Activated T-cell treated with anti-CD3 and anti-CD28 coated beads, Interleukin-2, amount 50 U/mL, for 24 hours (primary cell): Measurements from ENCODE around the gene STK4.
A peak's percentile ranks its signal among the peaks of the same experiment; 100 is the strongest.
"Not testable (repeated sequence)": the region's sequence is repeated elsewhere in the genome, so short reads cannot be mapped to it uniquely, and the experiment has no call there.

Experiments
- DNase-seq: peaks from one replicate; pipeline ENCODE4 v3.0.0-alpha.2; 2020
- H3K27ac Mint-ChIP-seq: 2 replicates; pipeline ENCODE4 v1.8.0; 2020; ENCODE audit warnings: mild to moderate bottlenecking, mixed read lengths
- H3K27me3 Mint-ChIP-seq: 2 replicates; pipeline ENCODE4 v1.8.0; 2020; ENCODE audit warnings: mixed read lengths
- H3K36me3 Mint-ChIP-seq: 2 replicates; pipeline ENCODE4 v1.8.0; 2020; ENCODE audit warnings: low read depth, mixed read lengths
- H3K4me1 Mint-ChIP-seq: 2 replicates; pipeline ENCODE4 v1.8.0; 2020; ENCODE audit warnings: low read depth, mixed read lengths
- H3K4me3 Mint-ChIP-seq: 2 replicates; pipeline ENCODE4 v1.8.0; 2020; ENCODE audit warnings: mild to moderate bottlenecking, moderate library complexity, mixed read lengths
- H3K9me3 Mint-ChIP-seq: 2 replicates; pipeline ENCODE4 v1.8.0; 2020; ENCODE audit warnings: mixed read lengths

STK4 gene

DNA sequence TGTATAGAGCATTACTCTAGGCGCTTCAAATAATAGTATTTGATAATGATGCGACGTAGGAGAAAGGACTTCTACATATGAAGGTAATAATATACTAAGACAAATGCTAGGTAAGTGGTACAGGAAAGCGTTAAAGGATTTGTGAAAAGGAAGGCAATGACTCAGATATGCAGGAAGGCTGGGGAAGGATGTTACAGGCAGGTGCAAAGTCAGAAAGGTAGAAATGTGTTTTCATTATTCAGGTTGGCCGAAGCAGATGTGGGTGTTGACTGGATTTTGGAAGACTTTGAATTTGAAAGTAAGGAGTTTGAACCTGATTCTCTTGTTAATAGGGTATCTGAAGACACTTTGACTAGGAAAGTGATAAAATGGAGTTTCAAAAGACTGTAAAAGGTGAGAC lies 51.0 kb downstream of the STK4 start:
- no peaks in the 10 kb centered on the region for H3K9me3 Mint-ChIP-seq
- H3K4me3 Mint-ChIP-seq, result no peak overlapping the region
- no peaks in the 10 kb centered on the region for H3K27me3 Mint-ChIP-seq
- peaks cover 85% of the 10 kb centered on the region for H3K36me3 Mint-ChIP-seq
- DNase-seq, result no peak
- peaks cover 70% of the 10 kb centered on the region for H3K4me1 Mint-ChIP-seq
- H3K27ac Mint-ChIP-seq, result peak overlapping the region; percentile 83

DNA sequence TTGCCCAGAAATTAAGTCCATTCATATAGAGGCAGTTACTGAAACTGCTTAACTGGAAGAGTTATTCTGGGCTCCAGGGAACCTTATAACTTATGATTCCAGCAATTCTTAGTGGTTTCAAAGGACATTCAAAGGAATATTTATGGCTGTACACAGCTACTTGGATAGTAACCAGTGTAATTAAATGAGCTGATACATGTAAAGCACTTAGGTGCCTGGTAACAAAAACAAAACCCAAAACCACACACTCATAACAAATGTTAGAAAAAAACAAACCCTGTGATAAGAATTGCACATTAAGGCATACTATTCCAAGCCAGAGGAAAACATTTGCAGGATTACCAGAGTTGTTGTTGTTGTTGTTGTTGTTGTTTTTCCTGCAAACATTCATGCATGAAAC lies 51.5 kb downstream of the STK4 start:
- H3K36me3 Mint-ChIP-seq, result peaks cover 89% of the 10 kb centered on the region
- DNase-seq, result no peak
- no peaks in the 10 kb centered on the region for H3K9me3 Mint-ChIP-seq
- H3K4me3 Mint-ChIP-seq, result no peak overlapping the region
- H3K4me1 Mint-ChIP-seq, result peaks cover 73% of the 10 kb centered on the region
- H3K27ac Mint-ChIP-seq, result peak overlapping the region; percentile 75
- H3K27me3 Mint-ChIP-seq, result no peaks in the 10 kb centered on the region

- Mint-ChIP-seq H3K27me3 (no peaks in the 10 kb centered on the region), H3K9me3 (no peaks in the 10 kb centered on the region), H3K4me1 (peaks cover 77% of the 10 kb centered on the region), H3K27ac (peak overlapping the region; percentile 63), H3K4me3 (no peak overlapping the region), H3K36me3 (peaks cover 90% of the 10 kb centered on the region)
- DNase-seq, result no peak
These were observed 52.9 kb downstream of the STK4 start for GRCh38 chr20:45019027-45019761.

DNA sequence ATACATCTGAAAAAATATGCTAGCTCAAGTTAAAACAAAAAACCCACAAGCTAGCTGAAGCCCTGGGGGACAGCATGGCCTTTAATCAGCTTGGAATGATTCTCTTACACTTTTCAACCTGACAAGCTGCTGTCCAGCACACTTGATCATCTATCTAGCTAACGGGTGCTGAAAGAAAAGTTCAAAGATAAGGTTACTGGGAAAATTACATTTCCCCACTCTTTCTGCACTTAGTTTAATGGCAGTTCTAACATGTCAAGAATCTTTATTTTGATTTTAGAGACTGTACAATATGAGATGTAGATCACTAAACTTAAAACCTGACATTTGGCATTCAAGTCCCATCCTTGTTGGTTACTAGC lies 53.4 kb downstream of the STK4 start:
- no peak overlapping the region for H3K4me3 Mint-ChIP-seq
- H3K9me3 Mint-ChIP-seq, result no peaks in the 10 kb centered on the region
- no peak for DNase-seq
- H3K27me3 Mint-ChIP-seq, result no peaks in the 10 kb centered on the region
- peaks cover 92% of the 10 kb centered on the region for H3K36me3 Mint-ChIP-seq
- H3K4me1 Mint-ChIP-seq, result peaks cover 78% of the 10 kb centered on the region
- H3K27ac Mint-ChIP-seq, result peak overlapping the region; percentile 63

DNA sequence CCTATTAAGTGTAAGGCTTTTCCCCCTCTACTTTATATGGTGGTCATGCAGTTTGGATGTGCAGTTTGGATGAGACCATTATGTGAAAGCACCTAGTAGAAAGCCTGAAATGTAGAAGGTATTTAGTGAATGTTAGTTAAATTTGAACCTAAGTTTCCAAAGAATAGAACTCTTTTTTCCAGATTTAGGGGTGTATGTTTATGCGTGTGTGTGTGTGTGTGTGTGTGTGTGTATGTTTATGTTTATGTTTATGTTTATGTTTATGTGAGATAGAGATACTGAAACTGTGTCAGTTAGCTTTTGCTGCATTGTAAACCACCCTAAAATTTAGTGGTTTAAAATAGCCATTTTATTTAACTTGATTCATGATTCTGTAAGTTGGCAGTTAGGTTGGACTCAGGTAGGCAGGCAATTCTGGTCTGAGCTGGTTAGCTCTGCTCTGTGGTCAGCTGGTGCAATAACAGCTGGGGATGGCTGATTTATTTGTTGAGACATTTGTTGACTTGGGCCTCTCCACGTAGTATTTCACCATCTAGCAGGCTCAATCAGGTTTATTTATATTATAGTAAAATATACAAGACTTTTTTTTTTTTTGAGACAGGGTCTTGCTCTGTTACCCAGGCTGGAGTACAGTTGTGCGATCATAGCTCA lies 54.0 kb downstream of the STK4 start:
- Mint-ChIP-seq H3K36me3 (peaks cover 92% of the 10 kb centered on the region), H3K9me3 (no peaks in the 10 kb centered on the region), H3K27me3 (no peaks in the 10 kb centered on the region), H3K4me1 (peaks cover 78% of the 10 kb centered on the region), H3K27ac (peak overlapping the region; percentile 6), H3K4me3 (no peak overlapping the region)
- no peak for DNase-seq

DNA sequence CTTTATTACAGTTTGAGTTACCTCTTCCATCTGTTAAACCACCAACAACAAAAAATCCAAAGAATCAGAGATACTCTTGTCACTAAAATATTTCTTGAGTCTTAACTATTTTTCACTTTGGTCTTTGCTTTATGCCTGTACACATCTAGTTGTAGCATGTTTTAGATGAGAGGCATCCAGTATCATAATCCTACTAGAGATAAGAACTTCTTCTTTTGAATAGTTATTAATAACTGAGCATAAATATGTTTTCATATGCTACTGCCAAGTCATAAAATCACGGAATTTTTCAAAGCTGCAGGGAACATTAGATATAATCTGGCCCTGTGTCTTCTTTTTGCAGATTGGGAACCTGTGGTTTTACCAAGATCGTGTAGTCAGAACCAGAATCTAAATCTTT lies 55.3 kb downstream of the STK4 start:
- H3K27ac Mint-ChIP-seq, result peak overlapping the region; percentile 3
- no peaks in the 10 kb centered on the region for H3K9me3 Mint-ChIP-seq
- peaks cover 78% of the 10 kb centered on the region for H3K4me1 Mint-ChIP-seq
- H3K36me3 Mint-ChIP-seq, result peaks cover 92% of the 10 kb centered on the region
- H3K4me3 Mint-ChIP-seq, result no peak overlapping the region
- no peaks in the 10 kb centered on the region for H3K27me3 Mint-ChIP-seq
- DNase-seq, result no peak

GRCh38 chr20:45023140-45023539 lies 56.8 kb downstream of the STK4 start:
- Mint-ChIP-seq H3K4me1 (peaks cover 75% of the 10 kb centered on the region), H3K27ac (peak overlapping the region; percentile 76), H3K36me3 (peaks cover 90% of the 10 kb centered on the region)
- H3K4me3 Mint-ChIP-seq, H3K9me3 Mint-ChIP-seq, DNase-seq, H3K27me3 Mint-ChIP-seq: not testable (repeated sequence)

DNA sequence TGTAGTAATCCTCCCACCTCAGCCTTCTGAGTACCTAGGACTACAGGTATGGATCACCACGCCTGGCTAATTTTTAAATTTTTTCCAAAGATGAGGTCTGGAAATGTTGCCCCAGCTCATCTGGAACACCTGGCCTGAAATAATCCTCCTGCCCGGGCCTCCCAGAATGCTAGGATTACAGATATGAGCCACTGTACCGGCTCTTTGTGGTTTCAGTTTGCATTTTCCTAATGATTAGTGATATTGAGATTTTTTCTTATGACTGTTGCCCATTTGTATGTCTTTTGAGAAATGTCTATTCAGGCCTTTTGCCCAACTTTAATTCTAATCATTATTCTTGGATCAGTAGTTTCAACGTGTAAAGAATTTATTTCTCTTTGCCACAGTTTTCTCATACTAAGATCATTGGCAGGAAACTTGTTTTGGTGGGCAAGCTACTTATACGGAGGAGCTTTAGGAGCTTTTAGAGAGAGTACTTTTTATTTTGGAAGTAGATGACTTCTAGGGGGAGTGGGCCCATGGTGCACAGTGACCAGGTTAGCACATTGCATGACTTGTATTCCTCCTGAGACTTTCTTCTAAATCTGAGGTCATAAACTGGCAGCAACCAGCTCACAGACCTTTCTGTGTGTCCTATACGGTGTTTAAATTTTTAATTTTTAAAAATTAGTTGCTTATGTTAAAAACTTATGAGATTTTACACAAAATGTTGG lies 62.3 kb downstream of the STK4 start:
- Mint-ChIP-seq H3K4me3 (no peak overlapping the region), H3K36me3 (peaks cover 95% of the 10 kb centered on the region), H3K4me1 (peaks cover 82% of the 10 kb centered on the region), H3K27ac (peak overlapping the region; percentile 91), H3K27me3 (no peaks in the 10 kb centered on the region), H3K9me3 (no peaks in the 10 kb centered on the region)
- no peak for DNase-seq

GRCh38 chr20:45029884-45030283 lies 63.6 kb downstream of the STK4 start:
- no peak overlapping the region for H3K4me3 Mint-ChIP-seq
- no peaks in the 10 kb centered on the region for H3K27me3 Mint-ChIP-seq
- peak overlapping the region; percentile 86 for H3K27ac Mint-ChIP-seq
- H3K4me1 Mint-ChIP-seq, result peaks cover 86% of the 10 kb centered on the region
- H3K36me3 Mint-ChIP-seq, result peaks cover 90% of the 10 kb centered on the region
- no peaks in the 10 kb centered on the region for H3K9me3 Mint-ChIP-seq
- no peak for DNase-seq

DNA sequence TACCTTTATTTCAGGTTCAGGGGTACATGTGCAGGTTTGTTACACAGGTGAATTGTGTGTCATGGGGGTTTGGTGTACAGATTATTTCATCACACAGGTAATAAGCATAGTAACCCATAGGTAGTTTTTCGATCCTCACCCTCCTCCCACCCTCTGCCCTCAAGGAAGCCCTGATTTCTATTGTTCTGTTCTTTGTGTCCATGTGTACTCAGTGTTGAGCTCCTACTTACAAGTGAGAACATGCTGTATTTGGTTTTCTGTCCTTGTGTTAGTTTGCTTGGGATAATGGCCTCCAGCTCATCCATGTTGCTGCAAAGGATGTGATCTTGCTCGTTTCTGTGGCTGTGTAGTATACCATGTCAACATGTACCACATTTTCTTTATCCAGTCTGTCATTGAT lies 66.0 kb downstream of the STK4 start:
- Mint-ChIP-seq H3K36me3 (peaks cover 86% of the 10 kb centered on the region), H3K27ac (peak overlapping the region; percentile 11), H3K27me3 (no peaks in the 10 kb centered on the region), H3K9me3 (peaks cover 3% of the 10 kb centered on the region), H3K4me1 (peaks cover 83% of the 10 kb centered on the region), H3K4me3 (no peak overlapping the region)
- DNase-seq, result no peak

DNA sequence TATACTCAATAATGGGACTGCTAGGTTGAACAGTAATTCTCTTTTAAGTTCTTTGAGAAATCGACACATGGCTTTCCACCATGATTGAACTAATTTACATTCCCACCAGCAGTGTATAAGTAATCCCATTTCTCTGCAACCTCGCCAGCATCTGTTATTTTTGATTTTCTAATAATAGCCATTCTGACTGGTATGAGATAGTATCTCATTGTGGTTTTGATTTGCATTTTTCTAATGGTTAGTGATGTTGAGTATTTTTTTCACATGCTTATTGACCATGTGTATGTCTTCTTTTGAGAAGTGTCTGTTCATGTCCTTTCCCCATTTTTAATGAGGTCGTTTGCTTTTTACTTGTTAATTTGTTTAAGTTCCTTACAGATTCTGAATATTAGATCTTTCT lies 66.5 kb downstream of the STK4 start:
- peak overlapping the region; percentile 11 for H3K27ac Mint-ChIP-seq
- peaks cover 3% of the 10 kb centered on the region for H3K9me3 Mint-ChIP-seq
- peaks cover 88% of the 10 kb centered on the region for H3K36me3 Mint-ChIP-seq
- no peak overlapping the region for H3K4me3 Mint-ChIP-seq
- no peak for DNase-seq
- no peaks in the 10 kb centered on the region for H3K27me3 Mint-ChIP-seq
- H3K4me1 Mint-ChIP-seq, result peaks cover 85% of the 10 kb centered on the region

DNA sequence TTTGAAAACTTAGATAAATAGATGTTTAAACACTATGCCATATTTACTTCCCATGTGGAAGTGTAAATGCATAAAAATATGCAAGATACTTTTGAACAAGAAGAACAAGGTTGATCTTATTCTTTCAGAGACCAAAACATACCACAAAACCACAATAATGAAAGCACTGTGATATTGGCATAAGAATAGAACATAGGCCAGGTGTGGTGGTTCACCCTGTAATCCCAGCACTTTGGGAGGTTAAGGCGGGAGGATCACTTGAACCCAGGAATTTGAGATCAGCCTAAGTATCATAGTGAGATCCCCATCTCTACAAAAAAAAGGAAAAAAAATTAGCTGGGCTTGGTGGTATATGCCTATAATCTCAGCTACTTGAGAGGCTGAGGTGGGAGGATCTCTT lies 68.1 kb downstream of the STK4 start:
- Mint-ChIP-seq H3K4me1 (peaks cover 82% of the 10 kb centered on the region), H3K36me3 (peaks cover 81% of the 10 kb centered on the region), H3K4me3 (no peak overlapping the region), H3K9me3 (peaks cover 3% of the 10 kb centered on the region), H3K27ac (peak overlapping the region; percentile 85), H3K27me3 (no peaks in the 10 kb centered on the region)
- DNase-seq, result no peak

DNA sequence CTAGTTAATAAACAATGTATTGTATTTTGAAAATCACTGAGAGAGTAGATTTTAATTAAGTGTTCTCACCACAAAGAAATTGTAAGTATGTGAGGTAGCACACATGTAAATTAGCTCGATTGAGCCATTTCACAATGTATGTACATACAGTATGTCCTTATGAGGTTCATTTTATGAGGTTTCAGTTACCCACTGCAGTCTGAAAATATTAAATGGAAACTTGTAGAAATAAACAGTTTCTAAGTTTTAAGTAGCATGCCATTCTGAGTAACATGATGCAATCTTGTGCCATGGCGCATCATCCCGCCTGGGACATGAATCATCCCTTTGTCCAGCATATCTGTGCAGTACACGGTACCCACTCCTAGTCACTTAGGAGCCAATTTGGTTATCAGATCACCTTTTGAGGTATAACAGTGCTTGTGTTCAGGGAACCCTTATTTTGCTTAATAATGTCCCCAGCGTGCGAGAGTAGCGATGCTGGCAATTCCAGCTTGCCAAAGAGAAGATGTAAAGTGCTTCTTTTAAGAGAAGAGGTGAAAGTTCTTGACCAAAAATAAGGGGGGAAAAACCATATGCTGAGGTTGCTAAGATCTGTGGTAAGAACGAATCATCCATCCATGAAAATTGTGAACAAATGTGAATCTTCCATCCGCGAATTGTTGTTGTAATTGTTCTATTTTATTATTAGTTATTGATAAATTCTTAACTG lies 69.9 kb downstream of the STK4 start:
- no peak overlapping the region for H3K4me3 Mint-ChIP-seq
- DNase-seq, result peak; percentile 62

DNA sequence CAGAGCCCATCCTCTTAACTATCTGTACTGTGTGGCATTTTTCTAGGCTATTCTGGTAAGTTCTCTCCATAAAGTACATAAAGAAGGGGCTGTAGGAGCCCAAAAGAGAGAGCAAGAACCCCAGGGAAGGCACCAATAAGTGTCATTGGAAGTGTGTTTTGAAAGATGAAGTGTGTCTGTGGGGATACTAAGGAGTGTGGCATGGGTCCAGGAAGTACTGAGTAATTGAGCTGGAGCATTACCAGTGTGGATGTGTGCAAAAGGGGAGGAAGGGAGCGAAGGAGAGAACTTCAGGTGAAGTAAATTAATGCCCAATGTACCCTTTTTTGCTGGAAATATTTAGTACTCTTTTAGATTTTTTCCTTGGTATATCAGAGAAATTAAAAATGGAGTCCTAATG lies 70.7 kb downstream of the STK4 start:
- no peak for DNase-seq
- peak overlapping the region; percentile 95 for H3K27ac Mint-ChIP-seq
- H3K4me1 Mint-ChIP-seq, result peaks cover 87% of the 10 kb centered on the region
- peaks cover 82% of the 10 kb centered on the region for H3K36me3 Mint-ChIP-seq
- H3K9me3 Mint-ChIP-seq, result peaks cover 3% of the 10 kb centered on the region
- no peak overlapping the region for H3K4me3 Mint-ChIP-seq
- no peaks in the 10 kb centered on the region for H3K27me3 Mint-ChIP-seq

More for the DNA sequence above, 69.9 kb downstream of the STK4 start:
- Mint-ChIP-seq H3K9me3 (peaks cover 3% of the 10 kb centered on the region), H3K27ac (peak overlapping the region; percentile 95), H3K27me3 (no peaks in the 10 kb centered on the region), H3K4me1 (peaks cover 81% of the 10 kb centered on the region), H3K36me3 (peaks cover 81% of the 10 kb centered on the region)
